ENCODE results near the gene ARFIP1. TPM values are rescaled to one million over a fixed set of nuclear protein-coding genes. Genes with fewer than 3 reads are reported as not detected.

Gene ARFIP1
- total and polyA plus RNA-seq, 7 experiments from 2014 or later: 5.1 to 20.2 (median 15.1) TPM

DNA sequence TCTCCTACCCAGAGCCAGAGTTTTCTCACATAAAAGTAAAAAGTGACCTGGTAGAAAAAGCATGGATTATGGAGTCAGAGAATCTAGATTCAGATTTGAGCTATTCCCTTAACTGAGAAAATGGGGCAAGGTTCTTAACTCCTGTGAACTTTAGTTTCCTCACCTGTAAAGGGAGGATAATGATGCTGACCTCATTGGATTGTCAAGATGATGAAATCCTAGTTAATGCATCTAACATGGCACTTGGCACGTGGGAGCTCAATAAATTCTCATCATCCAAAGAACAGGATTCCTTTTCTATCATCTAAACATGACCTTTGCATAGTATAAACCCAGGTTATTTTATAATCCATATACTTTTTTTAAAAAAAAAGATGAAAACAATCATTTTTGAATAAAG, 175.0 kb downstream of the ARFIP1 start:
- CTCF ChIA-PET: interaction anchor here (0.6 kb wide), 1 partner anchor 169 kb away, joined by 3 read pairs; no protein-coding TSS in a partner anchor
- Mint-ChIP-seq H3K4me3 (no peak overlapping the region), H3K4me1 (peaks cover 0 to 8% (median 0%) of the 10 kb centered on the region in 7 donors), H3K36me3 (no peaks in the 10 kb centered on the region), H3K27me3 (peaks cover 0 to 36% (median 5%) of the 10 kb centered on the region in 5 donors), H3K9me3 (no peaks in the 10 kb centered on the region), H3K27ac (no peak overlapping the region)
- Histone ChIP-seq H3K9me3 (ENCODE audit: control insufficient read depth in 2 of 3, low read length in 3 of 3) (no peaks in the 10 kb centered on the region), H3K36me3 (ENCODE audit: control insufficient read depth in 2 of 3, insufficient read depth in 3 of 3, low read length in 3 of 3) (no peaks in the 10 kb centered on the region), H3K4me3 (ENCODE audit: low read length) (no peak overlapping the region), H3K27me3 (ENCODE audit: control insufficient read depth in 2 of 2, insufficient read depth in 2 of 2, low read length in 2 of 2) (no peaks in the 10 kb centered on the region), H3K4me1 (ENCODE audit: control insufficient read depth in 2 of 2, insufficient read depth in 2 of 2, low read length in 2 of 2) (no peaks in the 10 kb centered on the region), H3K27ac (ENCODE audit: low read depth, low read length) (no peak overlapping the region)
- intact Hi-C loops (cut with micrococcal nuclease): no loop called here
- ATAC-seq (no peak), DNase-seq (no peak)
- POLR2A ChIA-PET: no interaction called here

DNA sequence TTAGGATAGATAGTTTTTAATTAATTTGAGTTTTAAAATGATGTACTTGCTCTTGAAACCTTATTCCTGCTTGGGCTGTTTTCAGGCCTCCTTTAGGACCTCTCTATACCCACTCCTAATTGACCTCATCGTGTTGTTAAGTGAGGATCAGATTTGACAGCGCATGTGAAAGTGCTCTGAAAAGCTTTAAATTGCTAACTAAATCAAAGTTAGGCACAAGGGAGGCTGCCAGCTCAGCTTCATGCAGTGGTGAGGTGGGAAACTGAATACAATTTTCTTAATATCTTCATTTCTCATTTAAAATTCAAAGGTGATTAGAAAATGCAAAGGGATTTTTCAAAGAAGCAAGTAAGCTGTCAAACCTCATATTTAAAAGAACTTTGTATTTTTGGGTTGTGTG, 176.4 kb downstream of the ARFIP1 start:
- H3K4me3 ChIP-seq (ENCODE audit: low read length): no peak overlapping the region
- ATAC-seq (no peak), DNase-seq (no peak)
- ChIA-PET CTCF (no interaction called here), POLR2A (no interaction called here)
- no peaks in the 10 kb centered on the region for H3K27me3 ChIP-seq (ENCODE audit: control insufficient read depth in 2 of 2, insufficient read depth in 2 of 2, low read length in 2 of 2)
- Mint-ChIP-seq H3K36me3 (no peaks in the 10 kb centered on the region), H3K27ac (no peak overlapping the region), H3K4me1 (peaks cover 0 to 8% (median 0%) of the 10 kb centered on the region in 7 donors), H3K27me3 (peaks cover 0 to 30% (median 2%) of the 10 kb centered on the region in 5 donors), H3K4me3 (no peak overlapping the region), H3K9me3 (no peaks in the 10 kb centered on the region)
- H3K9me3 ChIP-seq (ENCODE audit: control insufficient read depth in 2 of 3, low read length in 3 of 3): no peaks in the 10 kb centered on the region
- no peaks in the 10 kb centered on the region for H3K4me1 ChIP-seq (ENCODE audit: control insufficient read depth in 2 of 2, insufficient read depth in 2 of 2, low read length in 2 of 2)
- no peak overlapping the region for H3K27ac ChIP-seq (ENCODE audit: low read depth, low read length)
- H3K36me3 ChIP-seq (ENCODE audit: control insufficient read depth in 2 of 3, insufficient read depth in 3 of 3, low read length in 3 of 3): no peaks in the 10 kb centered on the region
- intact Hi-C loops (cut with micrococcal nuclease): no loop called here

DNA sequence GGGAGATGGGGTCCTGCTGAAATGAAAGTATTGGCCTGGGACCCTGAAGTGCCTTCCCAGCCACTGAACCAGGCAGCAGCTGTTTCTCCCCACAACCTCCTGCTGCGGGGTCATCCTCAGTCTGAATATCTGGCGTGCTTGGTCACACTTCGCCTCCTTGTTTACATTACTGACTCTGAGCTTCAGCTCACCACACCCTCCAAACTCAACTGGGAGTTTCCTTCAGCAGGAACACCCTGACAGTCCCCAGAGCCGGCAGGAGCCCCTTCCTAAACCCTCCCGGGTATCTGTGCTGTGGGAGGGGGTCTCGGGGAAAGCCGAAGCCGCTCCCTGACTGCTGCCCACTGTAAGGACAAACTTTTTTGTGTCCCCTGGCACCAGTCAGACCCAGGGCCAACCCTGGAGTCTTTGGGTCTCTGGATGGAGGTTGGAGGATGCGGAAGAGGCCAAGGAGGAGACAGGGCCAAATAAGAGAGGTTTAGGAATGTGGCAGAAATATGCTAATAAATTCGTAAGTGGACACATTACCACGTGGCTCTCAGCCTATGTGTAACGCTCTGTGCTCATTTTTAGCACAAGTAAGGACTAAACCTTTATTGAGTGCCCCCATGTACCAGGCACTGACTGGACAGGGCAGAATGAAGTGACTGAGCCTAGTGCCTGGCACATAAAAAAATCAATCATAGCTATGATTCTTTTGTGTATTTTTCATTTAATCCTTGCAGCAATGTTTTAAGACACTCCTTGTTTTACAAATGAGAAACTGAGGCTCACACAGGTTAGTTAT, 177.1 kb downstream of the ARFIP1 start:
- no peak for ATAC-seq
- H3K27ac Mint-ChIP-seq: peak overlapping the region in 1 of 9 donors; percentile 65
- POLR2A ChIA-PET: no interaction called here

DNA sequence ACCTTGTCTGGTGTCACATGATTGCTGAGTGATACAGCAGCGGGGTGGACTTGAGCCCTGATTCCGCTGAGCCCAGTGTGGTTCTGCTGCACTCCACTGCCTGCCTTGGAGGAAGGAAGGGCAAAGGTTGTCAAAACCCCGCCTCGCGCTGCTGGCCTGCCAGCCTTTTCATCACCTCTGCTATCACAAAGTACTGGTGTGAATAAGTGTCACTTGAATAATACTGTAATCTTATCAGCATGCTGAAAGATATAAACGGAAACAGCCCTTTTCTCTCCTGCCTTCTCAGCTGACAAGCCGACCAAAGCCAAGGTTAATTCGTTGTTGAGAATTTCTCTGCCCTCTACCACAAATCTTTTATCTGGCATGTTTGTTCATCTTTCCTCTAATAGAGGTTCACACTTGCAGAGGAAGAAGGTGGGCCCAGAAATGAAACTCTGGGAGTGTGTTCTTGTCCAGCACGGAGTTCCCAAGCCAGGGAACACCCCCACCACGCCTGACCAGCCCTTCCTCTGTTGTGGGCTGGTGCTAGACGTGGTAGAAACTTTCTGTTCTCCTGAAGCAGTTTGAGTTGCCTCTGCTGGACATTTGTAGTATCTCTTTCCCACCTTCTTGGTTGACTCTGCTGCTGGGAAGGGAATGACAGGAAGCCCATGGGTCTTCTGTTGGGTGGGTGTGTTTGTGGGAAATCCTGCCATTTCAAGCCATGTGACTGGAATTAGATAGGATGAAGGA, 177.8 kb downstream of the ARFIP1 start:
- ChIA-PET CTCF (no interaction called here), POLR2A (no interaction called here)
- no peaks in the 10 kb centered on the region for H3K36me3 Mint-ChIP-seq
- no peak overlapping the region for H3K27ac ChIP-seq (ENCODE audit: low read depth, low read length)
- H3K36me3 ChIP-seq (ENCODE audit: control insufficient read depth in 2 of 3, insufficient read depth in 3 of 3, low read length in 3 of 3): no peaks in the 10 kb centered on the region
- peaks cover 0 to 8% (median 0%) of the 10 kb centered on the region in 7 donors for H3K4me1 Mint-ChIP-seq
- no peaks in the 10 kb centered on the region for H3K4me1 ChIP-seq (ENCODE audit: control insufficient read depth in 2 of 2, insufficient read depth in 2 of 2, low read length in 2 of 2)
- no peaks in the 10 kb centered on the region for H3K27me3 ChIP-seq (ENCODE audit: control insufficient read depth in 2 of 2, insufficient read depth in 2 of 2, low read length in 2 of 2)
- no peak overlapping the region for H3K4me3 ChIP-seq (ENCODE audit: low read length)
- no peaks in the 10 kb centered on the region for H3K9me3 ChIP-seq (ENCODE audit: control insufficient read depth in 2 of 3, low read length in 3 of 3)
- DNase-seq (no peak), ATAC-seq (peak; percentile 37)
- no peak overlapping the region for H3K4me3 Mint-ChIP-seq
- no peak overlapping the region for H3K27ac Mint-ChIP-seq
- H3K9me3 Mint-ChIP-seq: no peaks in the 10 kb centered on the region
- H3K27me3 Mint-ChIP-seq: peaks cover 0 to 31% (median 3%) of the 10 kb centered on the region in 5 donors
- intact Hi-C loops (cut with micrococcal nuclease): no loop called here

More for the DNA sequence above, 177.1 kb downstream of the ARFIP1 start:
- H3K36me3 Mint-ChIP-seq: no peaks in the 10 kb centered on the region
- Histone ChIP-seq H3K9me3 (ENCODE audit: control insufficient read depth in 2 of 3, low read length in 3 of 3) (no peaks in the 10 kb centered on the region), H3K4me1 (ENCODE audit: control insufficient read depth in 2 of 2, insufficient read depth in 2 of 2, low read length in 2 of 2) (no peaks in the 10 kb centered on the region), H3K4me3 (ENCODE audit: low read length) (no peak overlapping the region), H3K27me3 (ENCODE audit: control insufficient read depth in 2 of 2, insufficient read depth in 2 of 2, low read length in 2 of 2) (no peaks in the 10 kb centered on the region), H3K27ac (ENCODE audit: low read depth, low read length) (no peak overlapping the region), H3K36me3 (ENCODE audit: control insufficient read depth in 2 of 3, insufficient read depth in 3 of 3, low read length in 3 of 3) (no peaks in the 10 kb centered on the region)
- H3K9me3 Mint-ChIP-seq: no peaks in the 10 kb centered on the region
- no peak for DNase-seq
- intact Hi-C loops (cut with micrococcal nuclease): no loop called here
- peaks cover 0 to 8% (median 0%) of the 10 kb centered on the region in 7 donors for H3K4me1 Mint-ChIP-seq
- H3K27me3 Mint-ChIP-seq: peaks cover 0 to 31% (median 3%) of the 10 kb centered on the region in 5 donors
- CTCF ChIA-PET: no interaction called here
- H3K4me3 Mint-ChIP-seq: no peak overlapping the region

DNA sequence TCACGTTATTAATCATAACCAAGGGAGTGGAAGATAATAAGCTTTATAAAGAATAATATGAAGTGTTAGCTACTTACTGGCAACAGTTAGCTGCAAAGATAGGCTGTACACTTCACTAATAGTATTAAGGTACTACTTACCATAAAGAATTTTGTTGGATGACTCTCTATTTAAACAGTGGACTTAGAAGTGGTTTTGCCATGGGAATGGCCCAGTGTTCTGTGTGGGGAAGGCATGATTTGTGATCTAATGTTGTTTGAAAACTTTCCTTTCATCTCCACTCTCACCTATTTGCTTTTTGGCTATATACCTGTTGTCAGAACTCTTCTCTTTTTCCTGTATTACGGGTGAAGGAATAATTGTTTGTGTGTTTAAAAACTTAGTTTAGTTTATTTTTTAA, 179.3 kb downstream of the ARFIP1 start:
- H3K4me3 Mint-ChIP-seq: no peak overlapping the region
- H3K36me3 Mint-ChIP-seq: no peaks in the 10 kb centered on the region
- ATAC-seq (no peak), DNase-seq (no peak)
- no peak overlapping the region for H3K4me3 ChIP-seq (ENCODE audit: low read length)
- peaks cover 0 to 27% (median 3%) of the 10 kb centered on the region in 5 donors for H3K27me3 Mint-ChIP-seq
- H3K27ac Mint-ChIP-seq: no peak overlapping the region
- ChIA-PET CTCF (no interaction called here), POLR2A (no interaction called here)
- intact Hi-C loops (cut with micrococcal nuclease): no loop called here
- H3K4me1 ChIP-seq (ENCODE audit: control insufficient read depth in 2 of 2, insufficient read depth in 2 of 2, low read length in 2 of 2): no peaks in the 10 kb centered on the region
- H3K4me1 Mint-ChIP-seq: peaks cover 0 to 8% (median 0%) of the 10 kb centered on the region in 7 donors
- H3K27me3 ChIP-seq (ENCODE audit: control insufficient read depth in 2 of 2, insufficient read depth in 2 of 2, low read length in 2 of 2): no peaks in the 10 kb centered on the region
- no peaks in the 10 kb centered on the region for H3K9me3 Mint-ChIP-seq
- no peak overlapping the region for H3K27ac ChIP-seq (ENCODE audit: low read depth, low read length)
- no peaks in the 10 kb centered on the region for H3K9me3 ChIP-seq (ENCODE audit: control insufficient read depth in 2 of 3, low read length in 3 of 3)
- H3K36me3 ChIP-seq (ENCODE audit: control insufficient read depth in 2 of 3, insufficient read depth in 3 of 3, low read length in 3 of 3): no peaks in the 10 kb centered on the region

DNA sequence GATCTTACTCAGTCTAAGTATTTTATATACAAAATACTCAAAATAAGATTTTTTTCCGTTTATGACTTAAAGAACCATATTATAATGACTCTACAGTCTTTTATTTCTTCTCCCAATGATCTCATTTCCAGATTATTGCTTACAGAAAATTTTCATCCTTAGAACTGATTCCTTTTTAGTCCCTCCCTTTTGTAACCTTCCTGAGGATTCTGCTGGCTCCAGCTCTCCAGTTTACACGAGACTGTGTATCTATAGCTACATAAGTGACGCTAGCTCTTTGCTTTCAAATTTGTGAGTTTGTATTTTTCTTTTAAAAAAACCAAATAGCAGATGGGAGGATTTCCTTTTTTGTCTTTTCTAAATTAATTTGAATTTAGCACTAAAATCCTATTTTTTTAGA, 180.3 kb downstream of the ARFIP1 start:
- Histone ChIP-seq H3K9me3 (ENCODE audit: control insufficient read depth in 2 of 3, low read length in 3 of 3) (no peaks in the 10 kb centered on the region), H3K36me3 (ENCODE audit: control insufficient read depth in 2 of 3, insufficient read depth in 3 of 3, low read length in 3 of 3) (no peaks in the 10 kb centered on the region), H3K4me1 (ENCODE audit: control insufficient read depth in 2 of 2, insufficient read depth in 2 of 2, low read length in 2 of 2) (no peaks in the 10 kb centered on the region), H3K27ac (ENCODE audit: low read depth, low read length) (no peak overlapping the region), H3K4me3 (ENCODE audit: low read length) (no peak overlapping the region), H3K27me3 (ENCODE audit: control insufficient read depth in 2 of 2, insufficient read depth in 2 of 2, low read length in 2 of 2) (no peaks in the 10 kb centered on the region)
- H3K36me3 Mint-ChIP-seq: no peaks in the 10 kb centered on the region
- ChIA-PET POLR2A (no interaction called here), CTCF (no interaction called here)
- H3K9me3 Mint-ChIP-seq: no peaks in the 10 kb centered on the region
- H3K4me1 Mint-ChIP-seq: peaks cover 0 to 8% (median 0%) of the 10 kb centered on the region in 7 donors
- intact Hi-C loops (cut with micrococcal nuclease): no loop called here
- H3K27ac Mint-ChIP-seq: no peak overlapping the region
- no peak overlapping the region for H3K4me3 Mint-ChIP-seq
- ATAC-seq (no peak), DNase-seq (no peak)
- peaks cover 0 to 29% (median 3%) of the 10 kb centered on the region in 5 donors for H3K27me3 Mint-ChIP-seq
